GM18517 (cell line): Measurements from ENCODE around the gene ASXL3.

Experiments used
- ATAC-seq: cut with Tn5 transposase; IDR thresholded peaks from one replicate; pipeline ENCODE4 v1.9.1; 2021; ENCODE audit warnings: mild to moderate bottlenecking, moderate library complexity; ENCODE audit not compliant: unreplicated experiment

ASXL3 gene

DNA sequence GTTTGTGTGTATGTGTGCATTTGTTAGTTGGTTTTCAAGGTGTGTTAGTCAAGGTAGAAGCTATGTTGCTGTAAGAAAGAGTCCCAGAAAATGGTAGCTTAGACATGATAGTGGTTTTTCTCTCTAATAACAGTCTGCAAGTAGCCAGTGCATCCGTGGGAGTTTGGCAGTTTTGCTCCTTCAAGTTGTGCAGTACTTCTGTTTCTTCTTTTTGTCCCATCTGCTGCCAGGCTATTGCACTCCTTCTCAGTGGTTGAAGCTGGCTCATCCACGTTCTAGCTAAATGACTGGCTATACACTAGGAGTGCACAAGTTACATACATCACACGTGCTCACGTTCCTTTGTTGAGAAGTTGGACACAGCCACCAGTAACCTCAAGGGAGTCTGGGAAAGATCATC is 134.7 kb downstream of the ASXL3 start:
- no peak for ATAC-seq

DNA sequence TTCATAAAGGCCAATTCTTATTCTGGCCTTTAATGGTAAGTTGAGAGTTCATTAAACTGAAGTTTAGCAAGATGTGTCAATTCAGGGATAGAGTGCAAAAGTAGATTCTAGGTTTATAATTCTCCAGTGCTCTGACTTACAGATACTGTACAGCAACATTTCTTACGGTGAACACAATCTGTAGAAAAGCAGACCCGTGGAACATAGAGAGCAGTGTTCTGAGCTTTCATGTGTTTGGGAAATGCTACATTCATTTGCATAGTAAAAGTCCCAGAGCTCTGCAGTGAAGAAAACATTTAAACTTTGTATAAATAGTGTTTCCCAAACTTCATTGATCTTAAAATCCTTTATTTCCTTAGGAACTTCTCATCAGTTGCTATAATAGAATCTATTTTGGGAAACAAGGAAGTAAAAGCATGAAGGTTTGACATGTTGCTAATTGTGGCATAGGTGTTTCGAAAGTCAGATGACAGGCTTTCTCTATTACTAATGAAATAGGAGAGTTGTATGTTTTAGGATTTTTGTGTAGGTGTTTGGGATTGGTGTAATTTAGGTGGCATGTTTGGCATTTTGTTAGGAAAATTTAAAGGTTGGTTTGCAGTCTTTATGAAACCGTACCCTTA is 138.2 kb downstream of the ASXL3 start:
- no peak for ATAC-seq

DNA sequence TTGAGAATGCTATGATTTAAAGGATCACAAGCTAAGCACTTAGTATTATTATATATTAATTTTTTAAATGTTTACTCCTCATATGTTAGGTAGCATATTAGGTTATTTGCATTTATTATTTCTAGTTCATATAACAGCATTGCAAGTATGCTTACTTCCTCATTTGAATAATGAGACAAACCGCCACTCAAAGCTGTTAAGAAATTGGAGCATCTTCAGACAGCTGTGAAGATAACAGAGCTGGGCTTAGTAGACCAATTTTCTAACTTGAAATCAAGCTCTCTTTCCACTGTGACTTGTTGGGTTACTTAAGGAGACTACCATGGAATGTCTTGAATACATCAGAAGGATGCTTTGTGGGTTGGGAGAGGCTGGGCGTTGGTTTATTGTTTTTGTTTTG is 139.3 kb downstream of the ASXL3 start:
- ATAC-seq: no peak

DNA sequence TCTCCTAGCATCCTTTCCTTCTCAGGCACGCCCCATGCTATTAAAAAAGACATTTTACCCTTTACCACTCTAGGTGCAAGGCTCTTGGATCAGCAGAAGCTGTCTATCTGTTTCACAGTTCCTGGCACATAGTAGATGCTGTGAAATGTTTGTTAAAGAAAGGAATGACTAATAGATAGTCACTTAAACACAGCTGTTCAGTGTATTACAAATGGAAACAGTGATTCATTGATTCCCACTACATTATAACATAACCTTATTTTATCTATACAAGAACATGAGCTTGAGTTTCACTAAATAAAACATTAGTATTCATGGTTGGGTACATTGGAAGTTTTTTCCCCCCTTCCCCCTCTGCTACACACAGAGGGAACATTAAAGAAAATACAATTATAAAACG is 142.1 kb downstream of the ASXL3 start:
- ATAC-seq: no peak

DNA sequence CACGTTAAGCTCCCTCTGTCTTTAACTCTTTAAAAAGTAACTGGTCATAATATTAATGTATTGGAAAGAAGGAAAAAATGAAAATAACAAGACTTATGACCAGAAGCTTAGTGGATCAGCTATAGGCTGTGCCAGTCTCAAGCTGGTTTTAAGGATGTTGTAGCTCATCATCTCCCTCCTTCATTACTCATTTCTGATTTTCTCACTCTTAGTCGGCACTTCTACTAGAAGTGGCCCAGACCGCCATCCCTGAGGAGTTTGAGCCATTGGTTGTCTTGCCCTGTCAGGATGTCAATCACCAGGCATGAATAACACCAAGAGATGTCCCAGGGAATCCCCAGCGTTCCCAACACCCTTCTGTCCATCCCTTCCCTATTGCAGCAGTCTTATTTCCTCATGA is 151.5 kb downstream of the ASXL3 start:
- no peak for ATAC-seq

DNA sequence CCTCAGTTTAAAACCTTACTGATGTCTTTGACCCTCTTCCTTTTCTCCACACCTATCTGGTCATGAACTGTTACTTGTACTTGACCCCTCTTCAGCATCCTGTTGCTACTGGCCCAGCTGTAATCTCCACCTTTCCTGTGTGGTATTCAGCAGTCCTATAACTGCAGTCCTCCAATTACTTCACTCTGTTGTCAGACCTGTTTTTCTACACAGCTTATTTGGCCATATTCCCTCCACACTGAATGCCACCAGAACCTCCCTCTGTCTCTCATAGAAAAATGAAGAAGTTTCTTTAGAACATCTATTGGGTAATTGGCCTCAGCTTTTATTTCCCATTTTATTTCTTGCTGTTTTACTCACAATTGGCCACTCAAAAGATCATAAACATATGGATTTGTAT is 155.4 kb downstream of the ASXL3 start:
- no peak for ATAC-seq

DNA sequence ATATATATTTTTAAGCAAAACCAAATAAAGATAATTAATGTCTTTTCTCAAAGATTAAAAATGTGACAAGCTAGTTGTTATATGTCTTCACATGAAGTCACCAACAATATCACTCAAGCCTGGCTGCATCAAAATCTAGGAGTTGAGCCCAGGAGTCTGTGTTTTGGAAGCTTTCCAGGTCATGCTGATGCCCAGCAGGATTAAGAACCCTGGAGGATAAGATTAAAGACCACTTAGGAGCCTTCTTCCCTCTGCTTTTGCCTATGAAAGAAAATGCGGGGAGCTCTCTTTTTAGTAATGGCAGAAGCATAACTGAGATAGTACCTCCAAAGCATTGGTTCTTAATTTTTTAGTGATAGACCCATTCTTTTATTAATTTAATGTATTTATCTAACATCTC is 157.4 kb downstream of the ASXL3 start:
- ATAC-seq: no peak

DNA sequence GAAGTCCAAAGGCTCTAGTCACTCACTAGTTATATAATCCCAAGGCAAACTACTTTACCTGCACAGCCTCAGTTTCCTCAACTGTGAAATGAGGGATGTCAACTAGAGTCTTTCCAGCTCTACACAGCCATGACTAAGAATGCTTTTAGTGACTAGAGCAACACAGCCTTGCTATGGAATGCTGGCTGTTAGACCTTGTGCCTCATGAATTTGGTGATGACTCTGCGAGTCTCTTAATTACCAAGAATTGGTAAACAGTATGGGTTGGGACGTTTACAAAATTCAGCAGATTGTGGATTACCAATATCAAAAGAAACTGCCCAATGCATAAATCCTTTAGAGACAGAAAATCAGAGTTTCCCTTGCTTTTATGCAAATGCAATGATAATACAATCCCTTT is 163.7 kb downstream of the ASXL3 start:
- no peak for ATAC-seq

GRCh38 chr18:33744032-33744697 is 166.1 kb downstream of the ASXL3 start:
- ATAC-seq: no peak

DNA sequence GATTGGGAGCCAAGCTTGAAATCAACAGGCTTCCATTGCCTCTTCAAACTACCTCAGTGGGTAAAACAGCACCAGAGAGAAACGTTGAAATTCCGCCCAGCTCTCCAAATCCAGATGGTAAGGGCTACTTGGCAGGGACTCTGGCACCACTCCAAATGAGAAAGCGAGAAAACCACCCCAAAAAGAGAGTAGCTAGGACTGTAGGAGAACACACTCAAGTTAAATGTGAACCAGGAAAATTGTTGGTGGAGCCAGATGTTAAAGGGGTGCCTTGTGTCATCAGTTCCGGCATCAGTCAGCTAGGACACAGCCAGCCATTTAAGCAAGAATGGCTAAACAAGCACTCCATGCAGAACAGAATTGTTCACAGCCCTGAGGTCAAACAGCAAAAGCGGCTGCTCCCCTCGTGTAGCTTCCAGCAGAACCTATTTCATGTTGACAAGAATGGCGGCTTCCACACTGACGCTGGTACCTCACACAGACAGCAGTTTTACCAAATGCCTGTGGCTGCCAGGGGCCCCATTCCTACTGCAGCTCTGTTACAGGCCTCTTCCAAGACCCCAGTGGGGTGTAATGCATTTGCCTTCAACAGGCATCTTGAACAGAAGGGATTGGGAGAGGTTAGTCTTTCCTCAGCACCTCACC is 167.3 kb downstream of the ASXL3 start:
- no peak for ATAC-seq

DNA sequence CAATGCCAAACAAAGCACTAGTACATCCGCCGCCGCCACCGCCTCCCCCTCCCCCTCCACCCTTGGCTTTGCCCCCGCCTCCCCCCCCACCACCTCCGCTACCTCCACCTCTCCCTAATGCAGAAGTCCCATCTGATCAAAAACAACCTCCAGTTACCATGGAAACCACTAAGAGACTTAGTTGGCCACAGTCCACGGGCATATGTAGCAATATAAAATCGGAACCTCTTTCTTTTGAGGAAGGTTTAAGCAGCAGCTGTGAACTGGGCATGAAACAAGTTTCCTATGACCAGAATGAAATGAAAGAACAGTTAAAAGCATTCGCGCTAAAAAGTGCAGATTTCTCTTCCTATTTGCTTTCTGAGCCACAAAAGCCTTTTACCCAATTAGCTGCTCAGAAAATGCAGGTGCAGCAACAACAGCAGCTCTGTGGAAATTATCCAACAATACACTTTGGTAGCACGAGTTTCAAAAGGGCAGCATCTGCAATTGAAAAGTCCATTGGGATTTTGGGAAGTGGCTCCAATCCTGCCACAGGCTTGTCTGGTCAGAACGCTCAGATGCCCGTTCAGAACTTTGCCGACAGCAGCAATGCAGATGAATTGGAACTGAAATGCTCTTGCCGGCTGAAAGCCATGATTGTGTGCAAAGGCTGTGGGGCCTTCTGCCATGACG is 168.0 kb downstream of the ASXL3 start:
- ATAC-seq: no peak

DNA sequence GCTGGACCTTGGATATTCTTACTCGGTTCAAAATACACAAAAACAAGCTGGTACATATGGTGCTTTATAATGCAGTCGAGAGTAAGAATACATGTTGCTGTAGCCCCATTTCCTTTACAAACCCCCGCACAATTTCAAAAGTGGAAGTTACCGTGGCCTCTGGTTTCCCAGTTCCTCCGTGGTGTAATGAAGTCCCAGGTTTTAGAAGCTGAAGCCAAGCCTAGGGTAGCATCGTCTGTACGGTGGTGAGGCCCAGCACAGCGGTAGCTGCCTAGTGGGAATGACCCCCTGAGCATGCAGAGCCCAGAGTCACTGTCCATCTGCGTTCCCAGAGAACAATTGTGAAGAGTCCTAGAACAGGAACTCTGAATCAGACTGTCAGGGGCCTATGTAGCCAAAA is 171.8 kb downstream of the ASXL3 start:
- no peak for ATAC-seq

- ATAC-seq: no peak
These were observed 172.3 kb downstream of the ASXL3 start for GRCh38 chr18:33750366-33750765.

- no peak for ATAC-seq
These were observed 173.7 kb downstream of the ASXL3 start for GRCh38 chr18:33751613-33752221.

GRCh38 chr18:33755391-33755790 is 177.4 kb downstream of the ASXL3 start:
- ATAC-seq: no peak

DNA sequence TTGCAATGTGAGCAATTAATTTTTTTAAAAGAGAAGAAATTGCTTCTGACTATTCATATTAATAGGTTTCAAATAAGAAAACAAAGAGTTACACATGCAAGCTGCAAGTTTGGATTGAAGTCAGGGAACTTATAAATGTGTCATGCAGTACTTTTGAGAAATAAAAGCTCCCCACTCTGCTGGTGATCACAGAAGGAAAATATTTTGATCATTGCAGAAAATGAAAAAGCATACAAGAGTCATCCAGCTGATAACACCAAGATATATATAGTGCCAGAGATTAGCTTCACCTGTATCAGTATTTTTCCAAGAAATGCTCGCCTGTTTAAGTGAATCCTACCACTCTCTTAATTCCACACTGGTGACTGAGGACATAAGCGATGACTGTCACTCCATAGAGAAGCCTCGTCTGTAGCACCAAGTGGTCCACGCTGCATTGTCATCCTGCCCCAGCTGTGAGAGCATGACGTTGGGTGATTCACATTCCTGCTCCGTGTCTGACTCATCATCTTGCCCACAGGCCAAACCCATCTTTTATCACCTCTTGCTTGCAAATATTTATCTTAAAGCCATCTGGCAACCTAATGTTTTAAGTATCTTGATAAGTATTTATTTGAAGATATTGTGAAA is 178.0 kb downstream of the ASXL3 start:
- no peak for ATAC-seq

- no peak for ATAC-seq
These were observed 179.0 kb downstream of the ASXL3 start for GRCh38 chr18:33757037-33757436.

DNA sequence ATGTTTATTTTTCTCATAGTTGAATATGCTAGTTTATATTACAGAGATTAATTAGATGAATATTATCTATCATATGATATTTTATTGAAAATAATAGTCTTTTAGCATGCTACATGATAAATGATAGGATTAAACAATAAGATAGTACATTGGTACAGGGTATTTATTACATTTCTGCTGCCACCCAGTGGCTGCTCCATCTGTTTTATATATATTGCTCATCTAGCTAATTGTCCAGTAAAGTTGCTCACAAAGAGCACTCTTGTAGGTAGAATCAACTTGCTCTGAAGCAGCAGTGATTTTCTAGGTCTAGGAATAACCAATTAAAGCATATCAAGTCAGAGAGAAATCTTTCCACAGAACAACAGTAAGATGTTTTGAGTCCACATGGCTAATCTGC is 183.3 kb downstream of the ASXL3 start:
- peak; percentile 52 for ATAC-seq

- ATAC-seq: no peak
These were observed 203.4 kb downstream of the ASXL3 start for GRCh38 chr18:33781429-33781828.
